ENCODE measurements around the gene KCNE4.

DNA sequence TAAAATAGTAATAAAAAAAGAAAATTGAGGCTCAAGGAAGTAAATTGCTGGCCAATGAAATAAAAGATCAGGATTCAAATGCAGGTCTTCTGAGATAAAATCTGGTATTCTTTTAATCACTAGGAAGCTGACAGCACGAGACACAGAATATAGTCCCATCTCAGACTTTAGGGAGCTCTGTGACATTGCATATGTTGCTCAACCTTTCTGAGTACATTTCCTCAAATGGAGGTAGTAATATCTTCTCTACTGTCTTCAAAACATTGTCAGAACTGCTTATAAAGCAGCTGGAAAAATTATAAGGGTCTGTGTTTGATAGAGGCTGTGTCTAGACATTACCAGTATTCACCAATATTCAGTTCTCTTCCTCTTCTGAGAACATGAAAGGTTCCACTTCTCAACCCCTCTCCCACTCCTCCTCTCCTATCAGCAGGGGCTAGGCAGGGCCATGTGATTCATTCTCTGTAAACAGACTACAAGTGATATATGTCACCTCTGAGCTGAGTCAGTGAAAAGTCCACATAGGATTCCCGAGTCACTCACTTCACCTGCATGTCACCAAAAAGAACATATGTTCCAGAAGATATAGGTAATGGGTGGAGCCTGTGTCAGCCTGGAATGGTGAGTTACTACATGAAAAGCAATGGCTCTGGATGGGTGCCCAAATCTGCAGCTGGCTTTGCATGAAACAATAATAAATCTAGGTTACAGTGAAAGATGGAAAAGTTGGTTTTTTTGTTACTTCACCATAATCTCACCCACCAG, 7.1 kb downstream of the KCNE4 start:
- TF ChIP-seq POLR2A (IDR thresholded peaks at IDR 0.05; ENCODE audit: low read length) (no peak), GATA1 (IDR thresholded peaks at IDR 0.05; ENCODE audit: low read depth, low read length) (no peak)
